Activated CD4-positive, alpha-beta T cell treated with anti-CD3 and anti-CD28 coated beads for 36 hours (primary cell): ENCODE data around the gene CAMKMT. TPM values are rescaled to one million over a fixed set of nuclear protein-coding genes. Genes with fewer than 3 reads are reported as not detected.

ENCODE experiments used
- ATAC-seq: fragments of 200-7000 bp; cut with Tn5 transposase; one replicate; pipeline ENCODE4 v1.10.0; 2021; ENCODE audit warnings: mild to moderate bottlenecking, moderate library complexity
- CTCF ChIA-PET: fragments of 350-600 bp; sonication (Branson Sonifier 250); formaldehyde crosslinking; loops from one replicate; lab custom pipeline; 2021; ENCODE audit warnings: antibody characterized with exemption; lab: Charles Lee
- POLR2A ChIA-PET: fragments of 350-600 bp; sonication (Branson Sonifier 250); formaldehyde crosslinking; loops from one replicate; lab custom pipeline; 2021; ENCODE audit warnings: antibody characterized with exemption, inconsistent platforms; lab: Charles Lee
- DNase-seq: peaks from one replicate; pipeline ENCODE4 v3.0.0-alpha.2; 2020
- H3K27ac Mint-ChIP-seq: one replicate; pipeline ENCODE4 v1.8.0; 2021; ENCODE audit warnings: mixed read lengths
- H3K27me3 Mint-ChIP-seq: one replicate; pipeline ENCODE4 v1.8.0; 2021; ENCODE audit warnings: mixed read lengths
- H3K36me3 Mint-ChIP-seq: one replicate; pipeline ENCODE4 v1.8.0; 2021; ENCODE audit warnings: low read depth, mixed read lengths
- H3K4me1 Mint-ChIP-seq: one replicate; pipeline ENCODE4 v1.8.0; 2021; ENCODE audit warnings: mixed read lengths
- H3K4me3 Mint-ChIP-seq: one replicate; pipeline ENCODE4 v1.8.0; 2021; ENCODE audit warnings: mild to moderate bottlenecking, moderate library complexity, mixed read lengths
- H3K9me3 Mint-ChIP-seq: one replicate; pipeline ENCODE4 v1.8.0; 2021; ENCODE audit warnings: low read depth, mixed read lengths
- intact Hi-C, 2 experiments: fragments of 100-400 bp; cut with DNase I in 1 of 2; cut with micrococcal nuclease in 1 of 2; formaldehyde crosslinking; loops; one replicate each; pipeline versions ENCODE4 v1.14.2 to v1.15.1; 2022 to 2024; cut with DNase I, micrococcal nuclease
- total RNA-seq, 2 experiments: library from RNA; stranded (reverse); gene quantifications; one replicate each; pipeline ENCODE4 v1.2.3, GENCODE V29; 2021

CAMKMT gene
- total RNA-seq, 2 experiments from 2014 or later, result 10.8 to 13.3 TPM

GRCh38 chr2:44674473-44675284 is 312.9 kb downstream of the CAMKMT start:
- CTCF ChIA-PET, result no interaction called here

GRCh38 chr2:44676379-44676778 is 314.6 kb downstream of the CAMKMT start:
- Mint-ChIP-seq H3K36me3 (no peaks in the 10 kb centered on the region), H3K27ac (no peak overlapping the region), H3K27me3 (no peaks in the 10 kb centered on the region), H3K4me3 (no peak overlapping the region), H3K9me3 (no peaks in the 10 kb centered on the region), H3K4me1 (peaks cover 8% of the 10 kb centered on the region)
- ATAC-seq (no peak), DNase-seq (no peak)
- POLR2A ChIA-PET, result no interaction called here
- CTCF ChIA-PET, result no interaction called here
- intact Hi-C loops, result no loop called here

More at GRCh38 chr2:44674473-44675284, 312.9 kb downstream of the CAMKMT start:
- no peak for DNase-seq
- Mint-ChIP-seq H3K9me3 (no peaks in the 10 kb centered on the region), H3K4me1 (peaks cover 8% of the 10 kb centered on the region), H3K4me3 (no peak overlapping the region), H3K27me3 (no peaks in the 10 kb centered on the region), H3K27ac (no peak overlapping the region), H3K36me3 (no peaks in the 10 kb centered on the region)
- ATAC-seq, result no peak
- intact Hi-C loops, result no loop called here
- POLR2A ChIA-PET, result no interaction called here

- Mint-ChIP-seq H3K27ac (no peak overlapping the region), H3K9me3 (no peaks in the 10 kb centered on the region), H3K4me3 (no peak overlapping the region), H3K36me3 (no peaks in the 10 kb centered on the region), H3K27me3 (no peaks in the 10 kb centered on the region), H3K4me1 (no peaks in the 10 kb centered on the region)
- POLR2A ChIA-PET, result no interaction called here
- no peak for DNase-seq
- intact Hi-C loops, result no loop called here
- no peak for ATAC-seq
- CTCF ChIA-PET, result no interaction called here
Measured at GRCh38 chr2:44679584-44679983, 317.8 kb downstream of the CAMKMT start.

- H3K27me3 Mint-ChIP-seq, result no peaks in the 10 kb centered on the region
- H3K4me3 Mint-ChIP-seq, result no peak overlapping the region
- DNase-seq (no peak), ATAC-seq (no peak)
- POLR2A ChIA-PET, result no interaction called here
- H3K27ac Mint-ChIP-seq, result no peak overlapping the region
- no peaks in the 10 kb centered on the region for H3K36me3 Mint-ChIP-seq
- intact Hi-C loops, result no loop called here
- CTCF ChIA-PET, result no interaction called here
- H3K9me3 Mint-ChIP-seq, result no peaks in the 10 kb centered on the region
- no peaks in the 10 kb centered on the region for H3K4me1 Mint-ChIP-seq
Measured at GRCh38 chr2:44679990-44680389, 318.2 kb downstream of the CAMKMT start.

- Mint-ChIP-seq H3K27ac (no peak overlapping the region), H3K36me3 (no peaks in the 10 kb centered on the region), H3K4me3 (no peak overlapping the region), H3K4me1 (no peaks in the 10 kb centered on the region), H3K27me3 (no peaks in the 10 kb centered on the region), H3K9me3 (no peaks in the 10 kb centered on the region)
- ChIA-PET POLR2A (no interaction called here), CTCF (no interaction called here)
- ATAC-seq (no peak), DNase-seq (no peak)
- intact Hi-C loops, result no loop called here
Measured at GRCh38 chr2:44680424-44680971, 318.8 kb downstream of the CAMKMT start.

- H3K9me3 Mint-ChIP-seq, result no peaks in the 10 kb centered on the region
- H3K36me3 Mint-ChIP-seq, result no peaks in the 10 kb centered on the region
- ChIA-PET CTCF (interaction anchor here (0.6 to 1.9 kb wide), 2 partner anchors 201 to 552 kb away, joined by 3 to 5 read pairs; no protein-coding TSS in a partner anchor), POLR2A (no interaction called here)
- intact Hi-C loops, result no loop called here
- ATAC-seq, result no peak
- no peaks in the 10 kb centered on the region for H3K4me1 Mint-ChIP-seq
- no peak for DNase-seq
- no peak overlapping the region for H3K27ac Mint-ChIP-seq
- no peaks in the 10 kb centered on the region for H3K27me3 Mint-ChIP-seq
- H3K4me3 Mint-ChIP-seq, result no peak overlapping the region
Measured at GRCh38 chr2:44680983-44681531, 319.3 kb downstream of the CAMKMT start.

GRCh38 chr2:44682459-44682858 is 320.7 kb downstream of the CAMKMT start:
- no peak overlapping the region for H3K4me3 Mint-ChIP-seq
- DNase-seq (no peak), ATAC-seq (no peak)
- POLR2A ChIA-PET, result no interaction called here
- H3K27ac Mint-ChIP-seq, result no peak overlapping the region
- H3K9me3 Mint-ChIP-seq, result no peaks in the 10 kb centered on the region
- CTCF ChIA-PET, result interaction anchor here (0.6 to 1.9 kb wide), 2 partner anchors 79 to 203 kb away, joined by 3 to 5 read pairs; no protein-coding TSS in a partner anchor
- H3K27me3 Mint-ChIP-seq, result no peaks in the 10 kb centered on the region
- H3K36me3 Mint-ChIP-seq, result no peaks in the 10 kb centered on the region
- intact Hi-C loops, result no loop called here
- no peaks in the 10 kb centered on the region for H3K4me1 Mint-ChIP-seq

GRCh38 chr2:44684559-44684958 is 322.8 kb downstream of the CAMKMT start:
- intact Hi-C loops, result no loop called here
- DNase-seq (no peak), ATAC-seq (no peak)
- ChIA-PET CTCF (no interaction called here), POLR2A (no interaction called here)
- no peaks in the 10 kb centered on the region for H3K4me1 Mint-ChIP-seq
- H3K27ac Mint-ChIP-seq, result no peak overlapping the region
- no peaks in the 10 kb centered on the region for H3K27me3 Mint-ChIP-seq
- no peaks in the 10 kb centered on the region for H3K36me3 Mint-ChIP-seq
- H3K9me3 Mint-ChIP-seq, result no peaks in the 10 kb centered on the region
- no peak overlapping the region for H3K4me3 Mint-ChIP-seq

- H3K27me3 Mint-ChIP-seq, result no peaks in the 10 kb centered on the region
- intact Hi-C loops, result no loop called here
- no peaks in the 10 kb centered on the region for H3K36me3 Mint-ChIP-seq
- H3K4me3 Mint-ChIP-seq, result no peak overlapping the region
- no peak for DNase-seq
- CTCF ChIA-PET, result no interaction called here
- H3K4me1 Mint-ChIP-seq, result no peaks in the 10 kb centered on the region
- no peaks in the 10 kb centered on the region for H3K9me3 Mint-ChIP-seq
- ATAC-seq, result no peak
- no peak overlapping the region for H3K27ac Mint-ChIP-seq
- POLR2A ChIA-PET, result no interaction called here
Measured at GRCh38 chr2:44686561-44686960, 324.8 kb downstream of the CAMKMT start.

GRCh38 chr2:44687686-44688455 is 326.1 kb downstream of the CAMKMT start:
- no peaks in the 10 kb centered on the region for H3K27me3 Mint-ChIP-seq
- no peaks in the 10 kb centered on the region for H3K36me3 Mint-ChIP-seq
- ATAC-seq (no peak), DNase-seq (no peak)
- H3K27ac Mint-ChIP-seq, result no peak overlapping the region
- intact Hi-C loops, result no loop called here
- ChIA-PET POLR2A (no interaction called here), CTCF (no interaction called here)
- H3K4me3 Mint-ChIP-seq, result no peak overlapping the region
- no peaks in the 10 kb centered on the region for H3K4me1 Mint-ChIP-seq
- H3K9me3 Mint-ChIP-seq, result no peaks in the 10 kb centered on the region

GRCh38 chr2:44688456-44689124 is 326.8 kb downstream of the CAMKMT start:
- no peak for ATAC-seq
- intact Hi-C loops, result no loop called here
- H3K9me3 Mint-ChIP-seq, result no peaks in the 10 kb centered on the region
- H3K27ac Mint-ChIP-seq, result no peak overlapping the region
- CTCF ChIA-PET, result interaction anchor here (0.6 kb wide), 1 partner anchor 62 kb away, joined by 3 read pairs; no protein-coding TSS in a partner anchor
- no peak for DNase-seq
- POLR2A ChIA-PET, result no interaction called here
- H3K4me3 Mint-ChIP-seq, result no peak overlapping the region
- no peaks in the 10 kb centered on the region for H3K27me3 Mint-ChIP-seq
- no peaks in the 10 kb centered on the region for H3K36me3 Mint-ChIP-seq
- no peaks in the 10 kb centered on the region for H3K4me1 Mint-ChIP-seq
